GM18867 (cell line): ENCODE data around the gene ELOB.

Experiments used
- ATAC-seq: cut with Tn5 transposase; IDR thresholded peaks from one replicate; pipeline ENCODE4 v1.9.1; 2021; ENCODE audit warnings: mild to moderate bottlenecking, moderate library complexity; ENCODE audit not compliant: unreplicated experiment

The ELOB gene

DNA sequence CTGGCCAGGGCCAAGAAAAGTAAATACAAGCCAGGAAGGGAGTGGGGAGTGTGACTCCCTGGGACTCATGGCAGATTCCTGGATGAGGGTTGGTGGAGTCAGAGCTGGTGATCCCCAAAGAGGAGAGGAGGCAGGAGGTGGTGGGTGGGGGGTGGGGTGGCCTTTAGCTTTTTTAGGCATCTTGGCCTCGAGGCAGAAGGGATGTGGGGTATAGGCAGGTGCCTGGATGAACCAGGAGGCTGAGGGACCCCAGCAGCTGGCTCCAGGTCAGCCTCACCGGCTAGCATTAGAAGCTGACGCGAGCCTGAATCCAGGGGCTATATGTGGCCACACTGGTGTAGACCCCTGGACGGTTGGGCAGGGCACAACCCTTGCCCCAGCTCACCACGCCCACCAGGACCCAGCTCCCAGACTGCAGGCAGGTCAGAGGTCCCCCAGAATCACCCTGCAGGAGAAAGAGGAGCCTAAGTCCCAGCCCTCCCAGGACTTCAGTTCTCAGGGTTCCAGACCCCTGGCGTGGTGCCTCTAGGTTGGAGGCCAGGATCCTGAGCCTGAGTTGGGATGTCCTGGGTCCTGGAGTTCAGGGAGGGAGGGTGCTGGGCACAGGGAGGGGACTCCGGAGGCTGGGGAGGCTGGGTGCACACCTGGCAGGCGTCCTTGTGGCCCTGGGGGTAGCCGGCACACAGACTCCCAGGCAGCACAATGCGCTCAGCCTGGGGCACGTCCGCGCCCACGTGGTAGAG is 7.4 kb upstream of the ELOB start:
- ATAC-seq: no peak

DNA sequence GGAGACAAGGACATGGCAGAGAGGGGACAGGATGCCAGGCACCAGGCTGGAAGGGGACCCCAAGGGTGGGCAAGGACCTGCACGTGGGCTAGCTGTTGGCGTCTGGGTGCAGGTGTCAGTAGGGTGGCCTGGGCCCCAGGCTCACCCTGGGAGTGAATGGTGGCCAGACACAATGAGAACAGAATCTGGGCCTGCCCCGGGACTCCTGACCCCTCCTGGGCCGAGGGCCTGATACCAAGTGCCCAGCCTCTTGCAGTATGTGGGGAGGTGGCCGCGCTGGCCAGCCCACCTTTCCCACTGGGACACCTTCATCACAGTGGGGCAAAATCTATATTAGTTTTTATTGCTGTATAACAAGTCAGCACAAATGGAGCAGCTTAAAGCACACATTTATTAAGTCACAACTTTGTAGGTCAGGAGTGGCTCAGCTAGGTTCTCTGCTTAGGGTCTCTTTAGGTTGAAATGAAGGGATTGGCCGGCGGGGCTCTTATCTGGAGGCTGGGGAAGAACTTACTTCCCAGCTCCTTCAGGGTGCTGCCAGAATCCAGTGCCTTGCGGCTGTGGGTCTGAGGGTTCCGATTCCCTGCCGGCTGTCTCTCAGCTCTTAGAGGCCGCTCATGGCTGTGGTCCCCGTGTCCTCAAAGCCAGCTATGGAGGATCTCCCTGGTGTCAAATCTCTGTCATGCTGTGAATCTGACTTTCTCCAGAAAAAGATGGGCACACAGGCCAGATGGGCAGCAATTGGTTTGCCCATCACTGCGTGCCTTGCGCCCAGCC is 6.7 kb upstream of the ELOB start:
- ATAC-seq: no peak

DNA sequence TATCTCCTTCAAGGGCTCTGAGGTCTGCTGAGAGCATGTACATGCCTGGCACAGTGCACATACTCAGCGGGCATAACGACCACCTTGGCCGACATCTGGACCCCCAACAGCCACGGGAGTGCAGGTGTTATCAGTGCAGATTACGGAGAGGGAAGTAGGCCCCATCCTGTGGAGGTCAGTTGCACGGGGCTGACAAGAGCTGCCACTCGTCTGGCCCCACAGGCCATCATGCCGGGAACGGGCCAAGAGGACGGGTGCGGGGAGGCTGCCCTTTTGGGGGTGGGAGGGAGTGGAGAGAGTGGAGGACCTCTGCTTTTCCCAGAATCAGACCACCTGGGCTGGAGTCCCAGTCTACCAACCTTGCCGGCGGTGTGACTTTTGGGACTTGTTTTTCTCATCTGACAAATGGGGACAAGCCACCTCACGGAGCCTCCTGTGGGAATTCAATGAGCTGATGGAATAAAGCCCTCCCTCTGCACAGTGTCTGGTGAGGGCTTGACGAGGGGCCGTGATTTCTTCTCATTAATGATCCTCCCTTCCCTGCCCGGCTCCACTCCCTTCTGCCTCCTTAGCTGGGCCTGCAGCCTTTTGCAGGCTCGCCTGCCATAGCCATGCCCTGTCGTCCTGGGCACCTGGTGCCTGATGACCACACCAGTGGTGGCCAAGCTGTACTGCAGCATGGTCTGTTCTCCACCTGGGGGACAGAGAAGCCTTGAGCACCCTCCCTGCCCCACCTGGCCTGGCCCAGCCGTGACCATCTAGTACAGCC is 5.7 kb upstream of the ELOB start:
- no peak for ATAC-seq

DNA sequence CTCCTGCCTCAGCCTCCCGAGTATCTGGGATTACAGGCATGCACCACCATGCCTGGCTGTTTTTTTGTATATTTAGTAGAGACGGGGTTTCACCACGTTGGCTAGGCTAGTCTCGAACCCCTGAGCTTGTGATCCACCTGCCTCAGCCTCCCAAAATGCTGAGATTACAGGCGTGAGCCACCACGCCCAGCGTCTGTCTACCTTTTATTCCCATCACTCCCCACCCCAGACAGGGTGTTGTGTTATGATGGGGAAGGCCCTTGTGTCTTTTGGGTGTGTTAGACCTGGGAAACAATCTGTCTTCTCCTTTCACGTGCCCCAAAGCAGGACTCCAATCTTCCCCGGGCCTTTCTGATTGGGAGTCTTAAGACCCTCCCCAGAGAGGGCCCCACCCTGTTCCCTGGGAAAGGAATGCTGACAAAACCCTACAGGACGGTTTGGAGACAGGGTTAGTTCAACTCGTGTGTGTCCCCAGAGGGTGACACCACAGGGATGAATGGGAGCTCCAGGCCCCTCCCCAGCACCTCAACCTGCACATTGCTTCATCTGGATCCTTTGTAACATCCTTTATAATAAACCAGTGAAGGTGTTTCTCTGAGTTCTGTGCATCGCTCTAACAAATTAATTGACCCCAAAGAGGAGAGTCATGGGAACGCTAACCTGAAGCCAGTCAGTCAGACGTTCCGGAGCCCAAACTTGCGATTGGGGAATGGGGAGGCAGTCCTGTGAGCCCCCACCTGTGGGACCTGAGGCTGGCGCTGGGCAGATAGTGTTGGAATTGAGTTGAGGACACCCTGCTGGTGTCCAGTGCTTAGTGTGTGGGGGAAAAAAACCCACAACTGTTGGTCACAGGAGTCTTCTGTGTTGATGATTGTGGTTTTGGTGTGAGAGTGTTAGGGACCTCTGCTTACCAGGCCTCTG is 3.2 kb upstream of the ELOB start:
- ATAC-seq: no peak

DNA sequence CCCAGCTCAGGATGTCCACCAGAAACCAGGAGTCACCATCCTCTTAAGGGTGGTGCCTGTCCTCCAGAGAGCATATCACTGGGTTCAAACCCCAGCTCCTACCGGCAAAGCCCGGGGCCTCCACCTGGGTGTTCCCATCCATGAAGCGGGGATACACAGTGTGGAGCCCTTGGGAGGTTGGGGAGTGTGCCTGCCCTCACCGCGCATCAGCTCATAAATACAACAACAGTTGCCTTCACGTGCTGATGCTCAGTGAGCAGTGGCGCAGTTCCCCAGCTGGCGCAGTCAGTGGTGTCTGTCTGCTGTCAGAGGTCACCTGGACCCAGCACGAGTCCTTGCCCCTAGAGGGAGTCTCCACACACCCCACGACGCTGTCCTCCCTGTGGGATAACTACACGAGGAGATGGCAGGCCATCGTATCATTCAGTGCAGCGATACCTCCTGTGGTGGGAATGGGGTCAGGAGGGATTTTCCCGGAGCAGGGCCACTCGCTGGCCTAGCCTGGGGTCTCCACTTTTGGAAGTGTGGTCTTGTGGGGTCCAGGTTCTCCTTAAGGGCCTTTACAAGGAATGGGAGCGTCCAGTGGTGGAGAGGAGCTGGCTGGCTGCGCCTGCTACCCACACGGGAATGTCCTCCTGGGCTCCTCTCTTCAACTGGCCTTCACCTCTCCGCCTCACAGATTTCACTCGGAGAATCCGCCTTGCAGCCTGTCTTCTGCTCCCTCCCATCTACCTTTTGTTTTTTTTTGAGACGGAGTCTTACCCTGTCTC is 2.3 kb upstream of the ELOB start:
- no peak for ATAC-seq

DNA sequence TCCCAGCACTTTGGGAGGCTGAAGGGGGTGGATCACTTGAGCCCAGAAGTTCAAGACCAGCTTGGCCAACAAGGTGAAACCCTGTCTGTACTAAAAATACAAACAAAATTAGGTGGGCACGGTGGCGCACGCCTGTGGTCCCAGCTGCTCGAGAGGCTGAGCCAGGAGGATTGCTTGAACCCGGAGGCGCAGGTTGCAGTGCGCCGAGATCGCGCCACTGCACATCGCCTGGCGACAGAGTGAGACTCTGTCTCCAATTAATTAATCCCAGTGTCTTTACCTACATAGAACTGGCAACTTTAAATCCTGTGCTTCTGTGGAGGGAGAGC is 1.5 kb upstream of the ELOB start:
- ATAC-seq: no peak

DNA sequence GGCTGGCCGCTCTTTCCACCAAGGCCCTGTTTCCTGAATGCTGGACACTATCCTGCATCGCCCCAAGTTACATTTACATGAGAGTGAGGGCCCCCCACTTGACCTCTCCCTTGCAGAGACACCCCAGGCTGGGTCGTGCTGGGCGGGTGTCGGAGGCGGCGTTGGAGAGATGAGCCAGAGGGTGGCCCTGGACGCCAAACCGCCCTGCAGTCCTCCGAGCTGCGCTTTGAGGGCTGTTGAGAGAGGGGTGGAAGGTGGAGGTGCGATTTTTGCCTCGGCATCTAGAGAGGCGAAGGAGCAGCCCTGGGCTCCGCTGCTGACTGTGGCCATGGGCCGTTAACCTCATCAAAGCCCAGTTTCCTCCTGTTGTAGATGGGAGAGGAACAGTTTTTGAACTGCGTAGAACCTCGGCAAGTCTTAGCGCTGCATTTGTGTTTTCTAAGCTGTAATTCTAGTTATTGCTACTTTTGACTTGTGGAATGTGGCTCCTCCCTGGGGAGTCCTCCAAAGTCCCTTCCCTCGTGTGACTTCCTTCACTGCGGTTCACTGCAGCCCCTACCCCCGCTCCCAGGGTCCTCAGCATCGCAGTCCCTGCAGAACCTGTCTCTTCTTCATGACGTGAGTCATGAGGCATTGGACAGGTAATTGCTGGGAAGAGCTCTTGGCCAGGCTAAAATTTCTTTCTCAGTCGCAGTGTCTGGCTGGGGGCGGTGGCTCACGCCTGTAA is 986 bp upstream of the ELOB start:
- ATAC-seq: no peak

DNA sequence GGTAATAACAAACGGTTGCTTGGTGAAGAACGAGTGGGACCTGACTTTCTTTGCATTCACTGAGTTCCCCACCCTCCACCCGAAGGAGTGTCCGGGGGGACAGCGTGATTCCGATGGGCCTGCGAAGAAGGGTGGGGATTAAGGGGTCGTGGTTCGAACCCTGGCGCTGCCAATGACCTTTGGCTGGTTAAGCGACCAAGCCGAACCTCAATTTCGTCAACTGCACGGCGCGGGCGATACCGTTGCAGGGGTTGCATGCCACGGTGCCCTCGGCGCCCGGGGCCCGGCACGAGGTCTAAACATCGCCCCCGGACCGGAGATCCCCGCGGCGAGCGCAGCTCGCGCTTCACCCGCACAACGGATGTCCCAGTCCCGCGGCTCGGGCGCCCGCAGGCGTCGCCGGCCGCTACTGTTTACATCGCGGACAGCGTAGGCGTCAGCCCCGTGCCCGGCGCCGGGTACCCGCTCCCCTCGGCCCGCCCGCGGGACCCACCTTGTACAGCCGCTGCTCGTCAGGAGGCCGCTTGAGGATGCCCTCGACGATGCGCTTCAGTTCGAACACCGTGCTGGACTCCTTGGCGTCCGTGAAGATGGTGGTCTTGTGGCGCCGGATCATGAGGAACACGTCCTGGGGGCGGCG is 460 bp downstream of the ELOB start:
- peak; percentile 27 for ATAC-seq

DNA sequence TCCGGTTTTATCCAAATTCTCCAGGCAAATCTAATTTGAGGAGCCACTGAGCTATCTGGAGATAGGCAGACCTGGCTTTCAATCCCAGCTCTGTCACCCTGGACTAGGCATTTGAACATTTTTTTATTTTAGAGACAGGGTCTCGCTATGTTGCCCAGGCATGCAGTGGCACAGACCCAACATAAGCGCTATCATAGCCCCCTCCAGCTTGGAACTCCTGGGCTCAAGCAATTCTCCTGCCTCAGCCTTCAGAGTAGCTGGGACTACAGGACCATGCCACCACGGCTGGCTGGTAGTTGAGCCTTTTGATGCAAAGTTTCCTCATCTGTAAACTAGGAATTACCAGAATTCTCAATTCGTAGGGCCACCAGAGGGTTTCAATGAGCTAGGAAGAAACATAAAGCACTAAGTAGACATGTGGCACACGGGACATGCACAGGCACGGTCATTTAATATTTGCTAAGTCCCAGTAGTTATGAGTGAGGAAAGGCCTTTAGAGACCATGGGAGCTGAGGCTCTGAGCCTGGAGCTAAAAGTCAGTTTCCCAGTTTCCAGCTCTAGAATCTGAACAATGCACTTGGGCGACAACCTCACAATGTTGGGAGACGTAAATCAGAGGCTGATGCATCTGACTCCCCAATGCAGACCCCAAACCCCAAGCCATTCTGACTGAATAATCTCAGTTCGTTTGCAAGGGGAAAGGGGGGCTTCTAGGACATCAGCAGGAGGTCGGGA is 1.1 kb downstream of the ELOB start:
- no peak for ATAC-seq

DNA sequence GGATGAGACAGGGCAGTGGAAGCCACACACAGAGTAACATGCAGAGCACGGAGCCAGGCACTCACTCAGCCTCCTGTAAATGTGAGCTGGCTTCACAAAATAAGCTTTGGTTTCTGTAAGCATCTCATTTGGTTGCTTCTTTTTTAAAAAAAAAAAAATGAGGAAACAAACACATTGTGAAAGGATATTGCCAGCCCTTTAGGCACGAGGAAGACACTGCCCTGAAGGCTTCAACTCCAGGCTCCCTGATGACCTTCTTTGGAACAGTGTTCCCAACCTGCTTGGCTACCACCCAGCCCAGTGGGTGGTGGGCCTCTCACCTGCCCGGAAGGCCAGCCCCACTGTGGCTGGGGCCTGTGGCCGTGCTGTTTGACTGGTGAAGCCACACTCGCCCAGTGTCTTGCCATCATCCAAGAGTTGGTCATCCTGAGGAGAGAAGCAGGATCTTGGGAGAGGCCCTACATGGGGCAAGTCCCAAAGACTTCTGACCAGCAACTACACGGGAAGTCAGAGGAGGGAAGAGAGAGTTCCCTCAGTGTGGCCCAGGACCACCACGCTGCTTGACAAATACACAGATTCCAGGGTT is 1.9 kb downstream of the ELOB start:
- ATAC-seq: no peak

DNA sequence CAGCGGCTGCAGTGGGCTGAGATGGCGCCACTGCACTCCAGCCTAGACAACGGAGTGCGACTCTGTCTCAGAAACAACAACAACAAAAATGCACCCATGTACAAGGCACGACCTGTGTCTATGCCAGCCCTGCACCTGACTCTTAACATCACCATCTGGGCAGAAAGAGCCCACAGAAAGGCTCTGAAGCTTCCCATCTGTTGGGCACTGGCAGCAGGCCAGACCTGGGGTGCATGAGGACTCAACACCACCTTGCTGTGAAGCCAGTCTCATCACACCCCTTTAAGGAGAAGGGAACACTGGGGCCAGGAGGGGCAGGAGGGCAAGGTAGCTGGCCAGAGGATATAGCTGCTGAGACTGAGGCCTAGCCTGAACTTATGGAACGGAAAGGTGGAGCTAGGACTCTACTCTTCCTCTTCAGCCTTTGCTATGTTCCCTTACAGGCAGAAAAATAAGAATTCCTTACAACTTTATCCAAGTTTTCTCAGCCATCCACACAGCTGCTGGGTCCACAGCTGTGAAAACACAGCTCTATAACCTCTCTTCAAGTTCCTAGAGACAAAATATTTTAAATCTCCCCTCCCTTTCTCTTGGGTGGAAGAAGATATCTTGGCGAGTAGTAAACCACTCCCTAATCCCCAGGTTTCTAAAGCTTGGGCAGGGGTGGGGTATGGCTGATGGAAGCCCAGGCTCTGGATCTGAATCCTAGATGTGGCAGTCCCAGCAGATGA is 2.8 kb downstream of the ELOB start:
- ATAC-seq: no peak

DNA sequence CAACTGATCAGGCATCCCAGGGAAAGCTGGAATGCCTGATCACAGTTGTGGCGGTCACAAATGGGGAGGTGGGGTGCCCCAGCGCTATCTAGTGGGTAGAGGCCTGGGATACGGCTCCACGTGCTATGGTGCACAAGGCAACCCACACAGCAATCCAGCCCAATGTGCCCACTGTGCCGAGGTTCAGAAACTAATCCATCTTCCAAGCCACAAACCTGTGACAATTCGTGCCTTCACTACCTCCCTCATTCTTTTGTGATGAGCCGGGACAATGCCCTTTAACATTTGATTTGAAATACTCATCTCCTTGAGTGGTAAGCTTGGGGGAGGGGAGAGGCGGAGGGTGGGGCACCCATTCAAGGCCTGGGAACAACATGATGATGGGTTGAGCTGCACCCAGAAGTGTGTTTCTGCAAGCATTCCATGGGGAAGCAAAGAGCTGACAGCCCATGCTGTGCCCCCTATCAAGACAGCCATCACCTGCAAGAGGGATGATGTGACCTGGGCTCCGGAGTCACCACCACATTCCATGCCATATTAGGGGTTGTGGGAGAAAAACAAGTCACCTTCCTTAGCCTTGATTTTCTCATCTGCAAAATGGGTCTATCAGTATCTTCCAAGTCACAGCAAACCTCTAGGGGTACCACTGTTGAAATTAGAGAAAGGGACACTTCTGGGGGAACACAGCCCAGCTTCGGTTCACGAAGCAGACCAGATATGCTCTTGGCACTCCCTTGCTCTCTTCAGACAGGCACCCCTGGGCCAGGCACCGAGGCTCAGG is 3.7 kb downstream of the ELOB start:
- no peak for ATAC-seq

DNA sequence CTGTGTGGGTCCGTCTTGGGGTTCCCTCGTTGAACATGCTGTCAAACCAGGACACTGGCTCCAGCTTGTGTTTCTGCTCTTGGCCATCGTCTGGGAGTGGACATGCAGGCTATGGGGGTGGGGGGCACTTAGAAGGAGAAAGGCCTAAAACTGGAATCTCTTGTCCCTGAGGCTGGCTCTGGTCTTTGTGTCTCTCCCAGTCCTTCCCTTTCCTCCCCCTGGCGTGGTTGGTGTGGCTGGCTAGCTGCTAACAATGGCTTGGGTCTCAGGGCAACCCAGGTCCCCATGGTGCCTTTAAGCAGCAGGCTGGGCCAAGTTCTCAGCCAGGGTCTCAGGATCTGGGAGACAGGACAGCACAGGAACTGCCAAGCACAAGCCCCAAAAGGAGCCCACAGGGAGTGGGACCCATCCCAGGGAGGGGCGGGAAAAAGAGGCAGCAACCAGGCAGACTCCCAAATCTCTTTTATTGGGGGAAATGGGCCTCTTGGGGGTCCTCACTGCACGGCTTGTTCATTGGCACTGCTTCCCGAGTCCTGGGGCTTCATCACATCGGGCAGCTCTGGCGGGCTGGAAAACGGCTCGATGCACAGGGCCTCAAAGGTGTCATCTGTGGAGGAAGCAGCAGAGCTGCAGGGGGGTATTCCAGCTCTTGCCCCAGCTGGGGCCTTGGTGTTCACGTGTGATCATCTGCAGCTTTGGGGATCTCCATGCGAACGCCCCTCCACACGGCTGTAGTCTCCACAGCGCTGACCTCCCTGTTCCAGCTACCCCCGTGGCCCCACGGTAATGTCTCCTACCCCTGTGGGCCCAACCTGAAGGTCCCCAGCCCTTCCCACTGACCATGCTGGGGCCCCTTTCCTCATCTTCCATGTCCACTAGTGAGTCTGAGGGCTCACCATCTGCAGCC is 5.3 kb downstream of the ELOB start:
- no peak for ATAC-seq

DNA sequence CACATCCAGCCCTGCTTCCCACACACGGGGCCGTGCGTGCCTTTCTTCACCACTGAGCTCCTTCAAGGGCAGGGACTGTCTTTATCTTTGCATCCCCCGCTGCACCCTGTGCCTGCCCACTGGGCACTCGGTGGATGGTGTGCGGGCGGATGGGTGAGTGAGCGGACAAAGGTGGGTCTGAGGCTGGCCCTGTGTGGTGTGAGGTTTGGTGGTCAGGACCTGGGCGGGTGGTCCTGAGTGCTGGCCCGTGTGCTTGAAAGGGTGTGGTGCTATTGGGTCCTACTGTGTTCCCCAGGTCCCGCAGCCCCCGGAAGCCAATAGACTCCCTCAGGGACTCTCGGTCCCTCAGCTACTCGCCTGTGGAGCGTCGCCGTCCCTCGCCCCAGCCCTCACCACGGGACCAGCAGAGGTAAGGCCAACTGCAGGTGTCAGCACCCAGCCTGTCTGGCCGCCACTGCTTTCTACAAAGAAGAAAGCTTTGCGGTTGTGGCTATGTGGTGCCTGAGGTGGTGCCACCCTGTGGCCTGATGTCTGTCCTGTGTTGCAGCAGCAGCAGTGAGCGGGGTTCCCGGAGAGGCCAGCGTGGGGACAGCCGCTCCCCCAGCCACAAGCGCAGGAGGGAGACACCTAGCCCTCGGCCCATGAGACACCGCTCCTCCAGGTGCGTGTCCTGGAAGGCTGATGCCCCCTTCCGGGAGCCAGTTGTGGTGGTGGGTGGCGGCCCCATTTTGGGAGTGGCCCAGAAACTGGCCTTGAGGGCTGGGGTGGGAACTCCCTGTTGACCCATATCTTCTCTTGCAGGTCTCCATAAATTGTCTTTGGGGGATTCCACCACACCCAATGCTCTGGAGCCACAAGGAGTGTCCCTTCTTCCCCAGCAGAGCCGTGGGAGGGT is 6.8 kb downstream of the ELOB start:
- no peak for ATAC-seq
